Measurements from ENCODE around the gene PHKA1.
"Not testable (repeated sequence)": the region's sequence is repeated elsewhere in the genome, so short reads cannot be mapped to it uniquely, and the experiment has no call there.

Gene PHKA1

DNA sequence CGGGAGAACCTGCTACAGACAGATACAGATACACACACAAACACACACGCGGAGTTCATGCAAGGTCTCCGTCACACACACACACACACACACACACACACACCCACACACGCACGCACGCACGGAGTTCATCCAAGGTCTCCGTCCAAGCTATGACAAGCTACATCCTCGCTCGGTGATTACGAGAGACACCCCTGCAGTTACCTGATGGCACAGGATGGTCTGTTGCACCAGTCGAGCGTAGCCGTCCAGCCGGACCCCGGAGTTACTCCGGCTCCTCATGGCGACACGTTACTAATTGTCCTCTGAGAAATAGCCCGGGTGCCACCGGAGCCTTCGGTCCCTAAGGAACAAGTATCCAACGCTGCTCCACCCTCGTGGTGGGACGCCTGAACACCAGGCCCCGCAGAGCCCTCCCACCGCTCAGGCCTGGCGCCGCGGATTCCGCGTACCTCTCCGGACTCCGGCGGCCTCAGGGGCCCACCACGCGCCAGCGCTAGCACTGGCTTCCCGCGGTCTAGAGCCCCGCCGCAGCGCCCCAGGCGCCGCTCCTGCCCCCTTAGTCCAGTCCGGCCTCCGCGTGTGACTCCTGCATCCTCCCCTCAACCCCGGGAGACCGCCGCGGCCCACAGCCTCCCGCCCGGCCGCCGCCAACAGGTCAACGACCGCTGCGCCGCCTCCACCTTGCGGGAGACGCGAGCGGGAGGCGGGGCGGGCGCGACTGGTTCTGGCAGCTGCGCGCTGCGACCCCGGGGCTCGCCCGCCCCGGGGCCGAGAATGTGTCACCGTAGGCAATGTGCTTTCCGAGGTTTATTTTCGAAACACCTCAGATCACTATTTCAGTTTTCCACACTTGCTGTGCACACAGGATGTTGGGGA is at the start of gene PHKA1:
PHKA1 (minus strand) TSS at position 708 of the 879 bp plus-strand sequence; CDS start at position 282, 426 bp downstream.
- peak; percentile 2 to 37 (median 37) for DNase-seq (ENCODE audit: low read depth in 3 of 3)

DNA sequence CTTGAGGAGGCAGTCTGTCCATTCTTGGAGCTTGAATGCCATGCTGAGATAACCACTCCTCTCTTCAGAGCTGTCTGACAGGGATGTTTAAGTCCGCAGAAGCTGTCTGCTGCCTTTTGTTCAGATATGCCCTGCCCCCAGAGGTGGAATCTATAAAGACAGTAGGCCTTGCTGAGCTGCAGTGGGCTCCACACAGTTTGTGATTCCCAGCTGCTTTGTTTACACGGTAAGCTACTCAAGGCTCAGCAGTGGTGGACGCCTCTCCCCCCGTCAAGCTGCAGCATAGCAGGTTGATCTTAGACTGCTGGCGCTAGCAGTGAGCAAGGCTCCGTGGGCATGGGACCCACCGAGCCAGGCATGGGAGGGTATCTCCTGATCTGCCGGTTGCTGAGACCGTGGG is 46.3 kb upstream of the PHKA1 start:
- not testable (repeated sequence) for DNase-seq (ENCODE audit: low read depth in 3 of 3)

DNA sequence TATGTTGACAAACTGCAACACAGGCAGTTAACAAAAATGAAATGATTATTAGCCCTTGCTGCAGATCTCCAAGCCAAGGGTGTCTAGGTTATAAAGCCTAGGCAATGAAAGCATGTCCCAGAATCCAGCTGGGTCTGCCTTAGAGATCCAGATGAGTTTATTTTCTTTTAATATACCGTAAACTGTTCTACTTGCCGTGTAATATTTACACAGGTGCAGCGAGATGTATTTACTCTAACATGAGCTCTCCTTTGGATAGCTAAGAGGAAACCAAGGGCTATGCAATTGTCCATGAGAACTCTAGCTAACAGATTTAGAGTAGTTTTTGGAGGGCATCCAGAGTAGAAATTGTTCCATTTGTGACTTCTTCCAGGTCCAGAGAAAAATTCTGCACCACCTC is 34.4 kb upstream of the PHKA1 start:
- DNase-seq (ENCODE audit: low read depth in 3 of 3): not testable (repeated sequence)

DNA sequence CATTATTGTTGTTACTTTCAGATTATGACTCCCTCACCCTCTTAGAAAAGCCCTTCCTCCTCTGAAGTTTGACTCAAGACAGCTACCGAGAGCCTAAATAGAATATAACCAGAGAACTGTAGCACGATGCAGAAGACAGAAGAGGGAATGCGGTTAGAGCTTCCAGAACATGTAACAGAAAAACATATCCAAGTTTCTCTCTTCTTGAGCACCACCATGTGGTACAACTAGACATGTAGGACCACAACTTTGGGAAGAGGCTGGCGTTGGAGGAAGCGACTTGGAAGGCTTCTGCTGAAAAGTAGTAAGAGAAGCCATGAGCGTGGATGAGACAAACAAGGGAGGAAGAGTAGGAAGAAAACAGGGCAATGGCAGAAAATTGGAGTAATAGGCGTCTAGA is 31.4 kb upstream of the PHKA1 start:
- not testable (repeated sequence) for DNase-seq (ENCODE audit: low read depth in 3 of 3)

DNA sequence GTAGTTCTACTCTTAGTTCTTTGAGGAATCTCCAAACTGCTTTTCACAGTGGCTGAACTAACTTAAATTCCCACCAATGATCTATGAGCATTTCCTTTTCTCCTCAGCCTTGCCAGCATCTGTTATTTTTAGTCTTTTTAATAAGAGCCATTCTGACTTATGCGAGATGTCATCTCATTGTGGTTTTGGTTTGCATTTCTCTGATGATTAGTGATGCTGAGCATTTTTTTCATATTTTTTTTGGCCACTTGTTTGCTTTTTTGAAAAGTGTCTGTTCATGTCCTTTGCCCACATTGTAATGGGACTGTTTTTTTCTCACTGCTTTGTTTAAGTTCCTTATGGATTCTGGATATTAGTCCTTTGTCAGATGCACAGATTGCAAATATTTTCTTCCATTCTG is 21.5 kb upstream of the PHKA1 start:
- DNase-seq (ENCODE audit: low read depth in 3 of 3): no peak

DNA sequence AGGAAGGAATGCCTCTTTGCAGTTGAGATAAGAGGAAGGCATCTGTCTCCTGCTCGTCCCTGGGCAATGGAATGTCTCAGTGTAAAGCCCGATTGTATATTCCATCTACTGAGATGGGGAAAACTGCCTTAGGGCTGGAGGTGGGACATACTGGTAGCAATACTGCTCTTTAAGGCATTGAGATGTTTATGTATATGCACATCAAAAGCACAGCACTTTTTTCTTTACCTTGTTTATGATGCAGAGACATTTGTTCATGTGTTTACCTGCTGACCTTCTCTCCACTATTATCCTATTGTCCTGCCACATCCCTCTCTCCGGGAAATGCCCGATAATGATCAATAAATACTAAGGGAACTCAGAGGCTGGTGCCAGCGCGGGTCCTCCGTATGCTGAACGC is 19.5 kb upstream of the PHKA1 start:
- not testable (repeated sequence) for DNase-seq (ENCODE audit: low read depth in 3 of 3)

DNA sequence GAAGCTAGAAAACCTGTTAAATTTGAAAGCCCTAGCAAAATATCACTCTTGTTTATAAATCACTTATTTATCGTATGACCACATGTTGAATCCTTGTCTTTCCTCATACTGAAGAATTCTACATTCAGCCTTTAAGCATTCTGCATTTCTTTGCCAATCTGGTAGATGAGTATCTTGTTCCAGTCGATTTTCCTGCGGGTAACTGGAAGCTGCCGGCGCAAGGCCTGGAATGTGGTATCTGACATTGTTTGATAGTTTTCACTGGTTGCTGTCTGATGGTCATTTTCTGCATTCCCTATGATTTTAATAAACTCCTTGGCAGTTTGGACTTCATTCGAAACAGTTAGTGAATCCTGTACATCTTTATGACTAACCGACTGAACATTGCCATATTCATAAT is 13.7 kb upstream of the PHKA1 start:
- DNase-seq (ENCODE audit: low read depth in 3 of 3): no peak

DNA sequence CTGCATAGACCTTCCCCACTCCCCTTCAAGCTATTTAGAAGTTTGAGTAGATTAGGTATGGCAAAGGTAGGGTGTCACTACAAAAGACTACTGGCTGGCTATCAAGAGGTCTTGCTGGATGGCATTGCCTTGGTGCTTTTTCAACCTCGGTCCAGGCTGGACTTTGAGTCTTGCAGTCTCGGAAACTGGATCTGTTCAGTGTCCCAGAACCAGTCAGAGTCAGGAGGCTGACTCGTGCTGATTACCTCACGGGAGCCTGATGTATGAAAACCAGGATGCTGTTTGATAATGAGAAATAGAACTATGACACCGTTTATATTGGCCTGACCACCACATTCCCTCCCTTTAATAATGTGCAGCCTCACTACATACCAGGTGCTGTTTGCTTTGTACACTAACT is 2.7 kb upstream of the PHKA1 start:
- DNase-seq (ENCODE audit: low read depth in 3 of 3): no peak

DNA sequence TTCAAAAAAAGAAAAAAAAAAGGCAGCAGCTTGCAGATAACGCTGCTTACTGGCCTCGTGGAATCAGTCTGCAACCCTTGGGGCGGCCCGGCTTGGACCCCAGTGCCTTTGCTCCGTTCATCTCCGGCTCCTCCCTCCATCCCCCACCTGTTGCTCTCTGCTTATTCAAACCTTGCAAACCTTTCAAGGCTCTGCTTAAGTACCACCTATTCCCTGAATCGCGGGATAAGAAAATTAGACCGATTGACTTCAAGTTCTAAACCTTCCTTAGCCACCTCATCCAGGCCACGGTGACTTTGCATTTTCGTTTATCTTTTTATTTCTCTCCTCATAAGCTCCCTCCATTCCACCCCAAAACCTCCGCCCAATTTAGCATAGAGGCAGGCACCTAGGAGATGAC is 1.4 kb upstream of the PHKA1 start:
- no peak for DNase-seq (ENCODE audit: low read depth in 3 of 3)

DNA sequence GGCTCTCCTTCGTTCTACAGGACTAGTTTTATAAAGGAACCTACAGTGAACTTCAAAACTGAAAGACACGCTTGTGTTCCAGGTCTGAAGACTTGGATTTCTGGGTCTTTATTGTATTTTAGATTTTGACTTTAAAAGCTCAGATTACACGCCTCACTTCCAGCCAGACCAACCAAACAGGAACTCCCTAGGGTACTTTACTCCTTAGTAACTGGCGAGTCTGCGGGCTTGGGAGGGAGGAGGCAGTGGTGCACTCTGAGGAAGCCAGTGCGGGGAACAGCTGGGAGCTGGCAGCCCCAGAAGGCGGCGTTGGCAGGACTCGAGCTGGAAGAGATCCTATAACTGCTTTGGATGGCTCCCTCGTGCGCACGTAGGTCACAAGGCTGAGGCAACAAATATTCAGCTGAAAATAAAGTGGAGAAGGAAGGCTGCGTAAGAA is 391 bp upstream of the PHKA1 start:
- no peak for DNase-seq (ENCODE audit: low read depth in 3 of 3)

DNA sequence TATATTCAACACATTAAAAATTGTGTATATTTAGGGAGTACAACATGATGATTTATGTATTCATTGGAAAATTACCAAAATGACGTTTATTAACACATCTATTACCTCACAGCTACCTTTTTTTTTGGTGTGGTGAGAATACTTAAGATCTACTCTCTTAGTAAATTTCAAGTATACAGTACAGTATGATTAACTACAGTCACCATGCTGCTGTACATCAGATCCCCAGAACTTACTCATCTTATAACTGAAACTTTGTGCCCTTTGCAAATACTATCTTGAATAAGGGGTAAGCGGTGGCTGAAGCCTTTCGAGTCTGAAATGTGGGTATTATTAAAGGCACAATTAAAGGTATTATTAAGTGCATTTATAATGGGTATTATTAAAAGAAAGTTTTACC is 976 bp downstream of the PHKA1 start:
- DNase-seq (ENCODE audit: low read depth in 3 of 3): no peak

DNA sequence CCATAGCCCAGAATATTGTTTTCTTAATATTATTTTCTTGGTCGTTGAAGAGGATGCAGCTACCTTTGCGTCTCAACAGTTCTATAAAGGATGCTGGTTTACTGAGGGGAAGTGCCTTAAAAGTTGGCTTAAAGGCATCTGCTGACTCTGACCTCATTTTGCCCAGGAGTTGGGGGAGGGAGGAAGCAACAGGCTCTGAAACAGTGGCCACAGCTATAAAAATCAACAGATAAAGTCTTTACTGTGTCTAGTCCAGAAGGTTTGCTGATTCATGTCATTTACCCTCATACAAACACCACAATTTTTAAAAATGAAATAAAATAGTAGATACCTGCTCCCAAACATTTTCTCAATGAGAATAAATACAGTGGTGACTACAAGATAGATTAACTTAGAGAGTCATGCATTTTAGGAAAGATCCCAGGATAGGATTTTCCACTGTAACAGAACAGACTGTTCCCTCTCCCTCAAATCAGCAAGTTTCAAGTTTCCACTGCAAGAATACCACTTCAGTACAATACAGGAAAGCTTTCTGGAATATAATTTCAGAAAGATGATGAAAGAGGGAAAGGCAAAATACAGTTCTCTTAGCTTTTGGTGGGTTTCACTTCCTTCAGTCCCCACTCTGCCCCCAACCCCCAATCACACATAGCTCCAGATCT is 1.9 kb downstream of the PHKA1 start:
- no peak for DNase-seq (ENCODE audit: low read depth in 3 of 3)

DNA sequence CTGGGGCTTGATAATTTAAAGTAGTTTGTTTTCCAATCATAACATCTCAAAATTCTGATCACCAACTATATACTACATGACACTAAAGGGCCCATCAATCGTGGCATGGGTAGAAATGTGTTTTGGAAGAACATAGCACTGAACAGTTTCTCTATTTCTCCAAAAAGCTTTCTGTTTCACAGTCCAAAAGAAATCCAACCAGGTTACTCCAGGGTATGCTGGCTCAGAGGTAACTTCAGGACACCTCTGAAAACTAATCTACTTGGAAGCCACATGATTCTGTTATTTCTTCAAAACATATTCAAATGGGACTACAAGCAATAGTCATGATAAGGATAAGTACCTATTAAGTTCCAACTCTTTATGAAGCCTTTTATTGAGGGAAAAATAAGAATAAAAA is 8.3 kb downstream of the PHKA1 start:
- DNase-seq (ENCODE audit: low read depth in 3 of 3): no peak

DNA sequence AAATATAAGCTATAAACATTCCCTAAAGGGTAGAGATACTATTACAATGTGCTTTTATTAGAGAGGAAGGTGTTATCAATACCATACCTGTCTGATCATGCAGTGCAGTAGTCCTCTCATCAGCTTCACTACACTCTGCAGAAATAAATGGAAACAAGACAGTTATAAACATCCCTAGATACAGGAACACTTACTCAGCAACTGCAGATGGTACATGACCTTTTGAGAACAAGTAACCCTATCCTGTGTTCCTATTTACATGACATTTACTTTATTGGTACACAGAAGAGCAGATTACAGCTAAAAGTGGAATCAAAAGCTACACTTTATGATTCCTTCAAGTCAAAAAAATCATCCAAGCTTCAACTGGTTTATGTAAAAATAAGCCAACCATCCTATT is 9.0 kb downstream of the PHKA1 start:
- DNase-seq (ENCODE audit: low read depth in 3 of 3): no peak

DNA sequence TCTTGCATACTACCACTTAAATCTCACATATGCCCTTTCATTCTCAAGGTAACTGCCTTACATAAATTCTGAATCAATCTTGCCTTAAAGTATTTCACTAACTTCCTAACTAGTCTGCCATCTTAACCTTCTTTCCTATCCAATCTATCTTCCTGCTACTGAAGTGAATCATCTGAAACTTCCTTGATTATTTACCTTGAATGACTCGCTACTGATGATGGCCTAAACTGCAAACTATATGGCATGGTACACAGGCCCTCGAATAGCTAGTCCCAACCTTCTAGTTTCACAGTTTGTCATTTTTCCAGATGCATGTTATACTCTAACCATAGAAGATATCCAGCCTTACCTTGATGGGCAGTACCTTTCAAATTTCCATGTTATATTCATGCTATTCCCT is 19.9 kb downstream of the PHKA1 start:
- no peak for DNase-seq (ENCODE audit: low read depth in 3 of 3)

DNA sequence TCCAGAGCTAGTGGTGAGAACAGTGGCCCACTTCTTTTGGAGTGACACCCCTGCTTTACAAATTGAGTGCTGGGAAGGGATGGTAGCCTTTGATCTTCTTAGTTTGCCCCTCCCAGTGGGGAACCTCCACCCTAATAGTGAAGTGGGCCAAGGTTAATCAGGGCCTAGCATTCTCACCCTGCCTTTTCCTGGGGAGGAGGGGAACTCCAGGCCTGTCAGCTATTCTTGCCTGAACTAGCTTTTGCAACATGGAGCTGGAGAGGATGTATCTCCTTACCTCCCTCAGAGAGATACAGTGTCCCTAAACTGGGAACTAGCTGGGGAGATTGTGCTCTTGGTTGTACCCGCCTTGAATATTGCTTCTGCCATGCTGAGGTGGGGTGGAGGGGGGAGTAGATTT is 20.6 kb downstream of the PHKA1 start:
- DNase-seq (ENCODE audit: low read depth in 3 of 3): no peak

DNA sequence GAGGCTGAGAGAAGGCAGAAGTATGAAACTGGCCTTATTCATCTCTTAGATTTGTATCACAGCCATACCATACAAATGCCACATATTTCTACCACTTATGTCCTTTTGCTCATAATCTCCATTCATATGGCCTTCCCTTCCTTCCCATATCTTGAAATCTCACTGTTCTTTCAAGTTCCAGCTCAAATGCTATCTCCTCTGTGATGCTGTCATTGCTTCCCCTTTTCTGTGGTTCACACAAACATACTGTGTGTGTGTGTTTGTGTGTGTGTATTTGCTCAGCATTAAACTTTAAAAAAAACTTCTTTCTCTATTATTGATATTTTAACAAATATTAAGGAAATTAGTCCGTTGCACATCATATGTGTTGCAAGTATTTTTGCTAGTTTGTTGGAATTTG is 26.7 kb downstream of the PHKA1 start:
- no peak for DNase-seq (ENCODE audit: low read depth in 3 of 3)

DNA sequence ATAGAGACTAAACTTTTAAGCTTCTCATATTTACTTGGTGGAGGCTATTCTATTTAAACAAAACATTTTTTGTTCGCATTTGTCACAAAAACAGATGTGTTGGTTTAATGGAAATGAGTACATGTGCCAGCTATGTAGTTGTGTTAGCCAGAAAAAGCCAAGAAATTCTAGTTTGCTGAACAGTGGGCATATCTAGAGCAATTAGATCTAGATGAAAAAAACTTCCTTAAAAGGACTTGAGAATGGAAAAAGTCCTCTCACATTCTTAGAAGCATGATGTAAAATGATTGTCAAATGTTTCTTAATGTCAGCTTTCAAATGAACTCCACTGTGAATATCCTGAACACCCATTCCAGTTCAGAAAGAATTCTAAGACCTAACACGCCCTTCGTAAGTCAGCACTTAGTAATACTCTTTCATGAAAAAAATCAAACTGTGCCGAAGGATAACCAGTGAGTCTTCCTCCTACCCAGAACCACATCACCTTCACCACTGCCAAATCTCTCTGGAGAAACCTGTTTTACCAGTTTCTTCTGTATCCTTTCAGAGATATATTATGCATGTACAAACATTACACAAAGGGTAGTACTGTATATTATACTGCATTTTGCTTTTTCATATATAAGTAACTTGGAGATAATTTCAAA is 28.2 kb downstream of the PHKA1 start:
- no peak for DNase-seq (ENCODE audit: low read depth in 3 of 3)

DNA sequence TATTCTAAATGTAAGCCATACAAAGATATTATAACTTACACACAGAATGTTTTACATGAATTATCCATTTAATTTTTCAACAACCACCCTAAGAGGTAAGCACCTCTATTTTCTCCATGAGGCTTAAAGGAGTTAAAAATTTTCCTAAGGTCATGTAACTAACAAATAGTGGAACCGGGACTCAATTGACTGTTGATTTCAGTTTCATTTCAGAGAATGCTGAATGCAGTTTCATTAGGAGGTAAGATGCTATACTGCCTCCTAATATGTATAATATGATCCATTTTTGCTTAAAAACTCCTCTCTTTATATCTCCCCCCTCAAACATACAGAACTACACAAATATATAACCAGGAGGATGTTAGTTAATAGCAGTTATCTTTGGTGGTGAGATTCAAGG is 29.1 kb downstream of the PHKA1 start:
- DNase-seq (ENCODE audit: low read depth in 3 of 3): no peak

DNA sequence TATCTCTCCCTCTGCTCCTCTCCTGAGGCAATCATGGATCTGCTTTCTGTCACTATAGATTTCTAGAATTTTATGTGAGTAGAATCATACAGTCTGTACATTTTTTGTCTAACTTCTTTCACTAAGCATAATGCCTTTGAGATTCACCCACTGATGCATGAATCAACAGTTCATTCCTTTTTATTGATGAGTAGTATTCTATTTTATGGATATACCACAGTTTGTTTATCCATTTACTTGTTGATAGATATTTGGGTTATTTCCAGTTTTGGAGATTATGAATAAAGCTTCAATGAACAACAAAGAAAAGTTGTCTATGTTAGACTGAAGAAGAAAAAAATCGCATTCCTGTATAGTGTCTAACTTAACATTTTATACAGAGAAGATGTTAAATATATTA is 30.5 kb downstream of the PHKA1 start:
- no peak for DNase-seq (ENCODE audit: low read depth in 3 of 3)

DNA sequence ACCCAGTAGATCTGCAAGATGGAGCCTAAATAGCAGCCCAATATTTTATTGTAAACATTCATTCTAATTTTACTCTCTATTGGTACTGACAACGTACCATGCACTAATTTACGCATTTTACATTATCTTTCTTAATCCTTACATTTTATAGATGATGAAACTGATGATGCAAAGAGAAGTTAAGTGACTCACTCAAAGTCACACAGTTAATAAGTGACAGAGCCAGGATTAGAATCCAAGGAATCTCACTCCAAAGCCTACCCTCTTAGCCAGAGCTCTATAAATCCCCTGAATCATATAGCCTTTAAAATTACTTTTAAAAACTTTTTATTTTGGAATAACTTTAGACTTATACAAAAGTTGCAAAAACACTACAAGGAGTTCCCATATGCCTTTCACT is 37.6 kb downstream of the PHKA1 start:
- DNase-seq (ENCODE audit: low read depth in 3 of 3): no peak

DNA sequence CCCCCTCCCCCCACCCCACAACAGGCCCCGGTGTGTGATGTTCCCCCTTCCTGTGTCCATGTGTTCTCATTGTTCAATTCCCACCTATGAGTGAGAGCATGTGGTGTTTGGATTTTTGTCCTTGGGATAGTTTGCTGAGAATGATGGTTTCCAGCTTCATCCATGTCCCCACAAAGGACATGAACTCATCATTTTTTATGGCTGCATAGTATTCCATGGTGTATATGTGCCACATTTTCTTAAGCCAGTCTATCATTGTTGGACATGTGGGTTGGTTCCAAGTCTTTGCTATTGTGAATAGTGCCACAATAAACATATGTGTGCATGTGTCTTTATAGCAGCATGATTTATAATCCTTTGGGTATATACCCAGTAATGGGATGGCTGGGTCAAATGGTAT is 40.2 kb downstream of the PHKA1 start:
- DNase-seq (ENCODE audit: low read depth in 3 of 3): not testable (repeated sequence)

DNA sequence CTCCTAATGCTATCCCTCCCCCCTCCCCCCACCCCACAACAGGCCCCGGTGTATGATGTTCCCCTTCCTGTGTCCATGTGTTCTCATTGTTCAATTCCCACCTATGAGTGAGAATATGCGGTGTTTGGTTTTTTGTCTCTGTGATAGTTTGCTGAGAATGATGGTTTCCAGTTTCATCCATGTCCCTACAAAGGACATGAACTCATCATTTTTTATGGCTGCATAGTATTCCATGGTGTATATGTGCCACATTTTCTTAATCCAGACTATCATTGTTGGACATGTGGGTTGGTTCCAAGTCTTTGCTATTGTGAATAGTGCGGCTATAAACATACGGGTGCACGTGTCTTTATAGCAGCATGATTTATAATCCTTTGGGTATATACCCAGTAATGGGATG is 44.6 kb downstream of the PHKA1 start:
- DNase-seq (ENCODE audit: low read depth in 3 of 3): not testable (repeated sequence)
